Measurements from ENCODE around the gene NEU3. TPM values are rescaled to one million over a fixed set of nuclear protein-coding genes. Genes with fewer than 3 reads are reported as not detected.
A peak's percentile ranks its signal among the peaks of the same experiment; 100 is the strongest.
"Not testable (repeated sequence)": the region's sequence is repeated elsewhere in the genome, so short reads cannot be mapped to it uniquely, and the experiment has no call there.

Gene NEU3
- polyA plus RNA-seq, 1 donor (not counting 4 experiments of a cell fraction or from before 2014, with no cell fraction given), result 8.2 TPM

DNA sequence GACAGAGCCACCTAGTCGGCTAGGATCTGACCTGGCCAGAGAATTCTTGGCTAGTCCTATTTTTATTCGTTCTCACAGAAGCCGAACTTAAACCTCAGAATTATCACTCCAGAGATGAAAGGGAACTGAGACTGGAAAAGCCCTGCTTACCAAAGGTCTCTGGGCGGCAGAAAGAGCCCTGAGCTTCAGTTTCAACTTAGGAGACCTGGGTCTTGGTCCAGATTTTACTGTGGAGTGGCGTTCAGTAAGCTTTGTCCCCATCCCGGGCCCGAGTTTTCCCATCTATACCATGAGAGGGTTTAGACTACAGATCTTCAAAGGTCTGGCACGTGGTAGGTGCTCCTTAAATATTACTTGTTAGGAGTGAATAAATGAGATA is 516 bp downstream of the NEU3 start:
- peaks cover 0 to 4% of the 10 kb centered on the region in 2 experiments for H3K36me3 ChIP-seq (ENCODE audit: control insufficient read depth in 2 of 2, extremely low read depth in 1 of 2, insufficient read depth in 2 of 2, low read length in 2 of 2)
- TF ChIP-seq, protein P1, sequence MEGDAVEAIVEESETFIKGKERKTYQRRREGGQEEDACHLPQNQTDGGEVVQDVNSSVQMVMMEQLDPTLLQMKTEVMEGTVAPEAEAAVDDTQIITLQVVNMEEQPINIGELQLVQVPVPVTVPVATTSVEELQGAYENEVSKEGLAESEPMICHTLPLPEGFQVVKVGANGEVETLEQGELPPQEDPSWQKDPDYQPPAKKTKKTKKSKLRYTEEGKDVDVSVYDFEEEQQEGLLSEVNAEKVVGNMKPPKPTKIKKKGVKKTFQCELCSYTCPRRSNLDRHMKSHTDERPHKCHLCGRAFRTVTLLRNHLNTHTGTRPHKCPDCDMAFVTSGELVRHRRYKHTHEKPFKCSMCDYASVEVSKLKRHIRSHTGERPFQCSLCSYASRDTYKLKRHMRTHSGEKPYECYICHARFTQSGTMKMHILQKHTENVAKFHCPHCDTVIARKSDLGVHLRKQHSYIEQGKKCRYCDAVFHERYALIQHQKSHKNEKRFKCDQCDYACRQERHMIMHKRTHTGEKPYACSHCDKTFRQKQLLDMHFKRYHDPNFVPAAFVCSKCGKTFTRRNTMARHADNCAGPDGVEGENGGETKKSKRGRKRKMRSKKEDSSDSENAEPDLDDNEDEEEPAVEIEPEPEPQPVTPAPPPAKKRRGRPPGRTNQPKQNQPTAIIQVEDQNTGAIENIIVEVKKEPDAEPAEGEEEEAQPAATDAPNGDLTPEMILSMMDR (optimal IDR thresholded peaks at IDR 0.05 in 1 of 3, IDR thresholded peaks at IDR 0.05 in 1 of 3, conservative IDR thresholded peaks at IDR 0.05 in 1 of 3; ENCODE audit: extremely low read depth in 1 of 3, insufficient read depth in 2 of 3, low read length in 3 of 3), result no peak
- no peaks in the 10 kb centered on the region for H4K20me1 ChIP-seq (ENCODE audit: control insufficient read depth, extremely low read depth, insufficient read depth, low read length)
- no peaks in the 10 kb centered on the region for H3K27me3 ChIP-seq (ENCODE audit: control insufficient read depth, extremely low read depth, insufficient read depth, low read length)
- peaks cover 19% of the 10 kb centered on the region for H3K79me2 ChIP-seq (ENCODE audit: control insufficient read depth, insufficient read depth, low read length)
- peaks cover 21% of the 10 kb centered on the region for H3K4me1 ChIP-seq (ENCODE audit: control insufficient read depth, extremely low read depth, insufficient read depth, low read length)
- no peak for DNase-seq (ENCODE audit: low read depth, low spot score)
- dilution Hi-C loops (cut with MboI; ENCODE audit: extremely low pct_ligation_motif_present, low sequenced_read_pairs), result no loop called here
- no peaks in the 10 kb centered on the region for H3K9me3 ChIP-seq (ENCODE audit: control insufficient read depth, low read depth, low read length)
- H3K4me3 ChIP-seq (ENCODE audit: control insufficient read depth in 2 of 3, extremely low read depth in 1 of 3, insufficient read depth in 2 of 3, low read depth in 1 of 3, low read length in 3 of 3), result peak overlapping the region; percentile 74 to 85 (median 84)
- H3K9me1 ChIP-seq (ENCODE audit: control insufficient read depth, extremely low read depth, insufficient read depth, low read length), result no peaks in the 10 kb centered on the region
- H2AFZ ChIP-seq (ENCODE audit: control insufficient read depth, low read length), result peak overlapping the region; percentile 83
- H3K9ac ChIP-seq (ENCODE audit: control insufficient read depth, extremely low read depth, insufficient read depth, low read length), result peak overlapping the region; percentile 80
- peak overlapping the region; percentile 75 for H3K27ac ChIP-seq (ENCODE audit: control insufficient read depth, insufficient read depth, low read length)
- peak overlapping the region; percentile 99 for H3K4me2 ChIP-seq (ENCODE audit: control insufficient read depth, extremely low read depth, insufficient read depth, low read depth, low read length)
- no peak for FAIRE-seq

DNA sequence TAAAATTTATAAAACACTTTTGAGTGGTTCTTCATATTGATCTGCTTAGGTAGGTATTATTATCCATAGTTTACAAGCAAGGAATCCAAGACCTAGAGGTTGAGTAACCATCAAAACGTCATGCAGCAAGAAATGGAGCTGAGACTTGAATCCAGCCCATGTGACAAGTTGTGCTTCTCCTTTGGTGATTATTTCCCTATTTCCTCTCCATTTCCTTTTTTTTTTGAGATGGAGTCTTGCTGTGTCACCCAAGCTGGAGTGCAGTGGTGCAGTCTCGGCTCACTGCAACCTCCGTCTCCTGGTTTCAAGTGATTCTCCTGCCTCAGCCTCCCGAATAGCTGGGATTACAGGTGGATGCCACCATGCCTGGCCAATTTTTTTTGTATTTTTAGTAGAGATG is 1.4 kb downstream of the NEU3 start:
- H3K27ac ChIP-seq (ENCODE audit: control insufficient read depth, insufficient read depth, low read length); H4K20me1 ChIP-seq (ENCODE audit: control insufficient read depth, extremely low read depth, insufficient read depth, low read length); H3K36me3 ChIP-seq (ENCODE audit: control insufficient read depth in 2 of 2, extremely low read depth in 1 of 2, insufficient read depth in 2 of 2, low read length in 2 of 2); H2AFZ ChIP-seq (ENCODE audit: control insufficient read depth, low read length); dilution Hi-C loops (cut with MboI; ENCODE audit: extremely low pct_ligation_motif_present, low sequenced_read_pairs); DNase-seq (ENCODE audit: low read depth, low spot score); H3K27me3 ChIP-seq (ENCODE audit: control insufficient read depth, extremely low read depth, insufficient read depth, low read length); FAIRE-seq; H3K9me3 ChIP-seq (ENCODE audit: control insufficient read depth, low read depth, low read length); H3K9ac ChIP-seq (ENCODE audit: control insufficient read depth, extremely low read depth, insufficient read depth, low read length); H3K9me1 ChIP-seq (ENCODE audit: control insufficient read depth, extremely low read depth, insufficient read depth, low read length): not testable (repeated sequence)
- Histone ChIP-seq H3K4me2 (ENCODE audit: control insufficient read depth, extremely low read depth, insufficient read depth, low read depth, low read length) (peak overlapping the region; percentile 99), H3K4me3 (ENCODE audit: control insufficient read depth in 2 of 3, extremely low read depth in 1 of 3, insufficient read depth in 2 of 3, low read depth in 1 of 3, low read length in 3 of 3) (peak overlapping the region in 1 of 3 experiments; percentile 84), H3K4me1 (ENCODE audit: control insufficient read depth, extremely low read depth, insufficient read depth, low read length) (peaks cover 21% of the 10 kb centered on the region), H3K79me2 (ENCODE audit: control insufficient read depth, insufficient read depth, low read length) (peaks cover 19% of the 10 kb centered on the region)

DNA sequence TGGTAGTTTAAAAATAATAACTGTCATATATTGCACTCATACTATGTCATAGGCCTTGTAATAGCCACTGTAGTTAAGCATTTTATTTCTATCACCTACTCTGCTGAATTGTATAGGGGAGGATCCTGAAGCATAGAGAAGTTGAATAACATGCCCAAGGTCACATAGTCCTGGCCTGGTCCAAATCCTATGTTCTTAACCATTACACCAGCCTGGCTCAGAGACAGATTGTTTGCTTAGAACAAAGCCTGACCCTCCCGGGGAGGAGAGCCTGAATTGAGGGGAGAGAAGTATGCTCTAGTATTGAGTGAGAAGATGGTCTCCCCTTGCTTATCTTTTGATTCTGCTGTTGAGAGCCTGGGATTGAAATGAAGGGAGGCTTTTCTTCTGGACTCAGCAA is 2.2 kb downstream of the NEU3 start:
- Histone ChIP-seq H3K36me3 (ENCODE audit: control insufficient read depth in 2 of 2, extremely low read depth in 1 of 2, insufficient read depth in 2 of 2, low read length in 2 of 2) (peaks cover 2 to 9% of the 10 kb centered on the region in 2 experiments), H3K9me3 (ENCODE audit: control insufficient read depth, low read depth, low read length) (no peaks in the 10 kb centered on the region), H3K4me2 (ENCODE audit: control insufficient read depth, extremely low read depth, insufficient read depth, low read depth, low read length) (peak overlapping the region; percentile 9), H3K4me3 (ENCODE audit: control insufficient read depth in 2 of 3, extremely low read depth in 1 of 3, insufficient read depth in 2 of 3, low read depth in 1 of 3, low read length in 3 of 3) (no peak overlapping the region), H3K27ac (ENCODE audit: control insufficient read depth, insufficient read depth, low read length) (no peak overlapping the region), H3K79me2 (ENCODE audit: control insufficient read depth, insufficient read depth, low read length) (peaks cover 19% of the 10 kb centered on the region), H3K9me1 (ENCODE audit: control insufficient read depth, extremely low read depth, insufficient read depth, low read length) (no peaks in the 10 kb centered on the region), H3K4me1 (ENCODE audit: control insufficient read depth, extremely low read depth, insufficient read depth, low read length) (peaks cover 21% of the 10 kb centered on the region), H4K20me1 (ENCODE audit: control insufficient read depth, extremely low read depth, insufficient read depth, low read length) (no peaks in the 10 kb centered on the region), H3K9ac (ENCODE audit: control insufficient read depth, extremely low read depth, insufficient read depth, low read length) (no peak overlapping the region), H2AFZ (ENCODE audit: control insufficient read depth, low read length) (no peak overlapping the region), H3K27me3 (ENCODE audit: control insufficient read depth, extremely low read depth, insufficient read depth, low read length) (no peaks in the 10 kb centered on the region)
- dilution Hi-C loops (cut with MboI; ENCODE audit: extremely low pct_ligation_motif_present, low sequenced_read_pairs), result no loop called here
- TF ChIP-seq, protein P1 (optimal IDR thresholded peaks at IDR 0.05 in 1 of 3, IDR thresholded peaks at IDR 0.05 in 1 of 3, conservative IDR thresholded peaks at IDR 0.05 in 1 of 3; ENCODE audit: extremely low read depth in 1 of 3, insufficient read depth in 2 of 3, low read length in 3 of 3), result no peak
- TF ChIP-seq EZH2 (IDR thresholded peaks at IDR 0.05; ENCODE audit: low read length), result no peak
- FAIRE-seq, result no peak
- DNase-seq (ENCODE audit: low read depth, low spot score), result no peak
